NCI-H510A treated with DMSO at 0.1 percent for 48 hours (cell line): ENCODE results near the gene PTPRM.
A peak's percentile ranks its signal among the peaks of the same experiment; 100 is the strongest.
"Not testable (repeated sequence)": the region's sequence is repeated elsewhere in the genome, so short reads cannot be mapped to it uniquely, and the experiment has no call there.

Experiments
- DNase-seq: peaks from one replicate; lab custom pipeline; 2025; lab: John Stamatoyannopoulos, UW

Gene PTPRM

GRCh38 chr18:7946734-7947377 is 379.7 kb downstream of the PTPRM start:
- peak; percentile 52 for DNase-seq

GRCh38 chr18:7950380-7951136 is 383.4 kb downstream of the PTPRM start:
- DNase-seq: no peak

DNA sequence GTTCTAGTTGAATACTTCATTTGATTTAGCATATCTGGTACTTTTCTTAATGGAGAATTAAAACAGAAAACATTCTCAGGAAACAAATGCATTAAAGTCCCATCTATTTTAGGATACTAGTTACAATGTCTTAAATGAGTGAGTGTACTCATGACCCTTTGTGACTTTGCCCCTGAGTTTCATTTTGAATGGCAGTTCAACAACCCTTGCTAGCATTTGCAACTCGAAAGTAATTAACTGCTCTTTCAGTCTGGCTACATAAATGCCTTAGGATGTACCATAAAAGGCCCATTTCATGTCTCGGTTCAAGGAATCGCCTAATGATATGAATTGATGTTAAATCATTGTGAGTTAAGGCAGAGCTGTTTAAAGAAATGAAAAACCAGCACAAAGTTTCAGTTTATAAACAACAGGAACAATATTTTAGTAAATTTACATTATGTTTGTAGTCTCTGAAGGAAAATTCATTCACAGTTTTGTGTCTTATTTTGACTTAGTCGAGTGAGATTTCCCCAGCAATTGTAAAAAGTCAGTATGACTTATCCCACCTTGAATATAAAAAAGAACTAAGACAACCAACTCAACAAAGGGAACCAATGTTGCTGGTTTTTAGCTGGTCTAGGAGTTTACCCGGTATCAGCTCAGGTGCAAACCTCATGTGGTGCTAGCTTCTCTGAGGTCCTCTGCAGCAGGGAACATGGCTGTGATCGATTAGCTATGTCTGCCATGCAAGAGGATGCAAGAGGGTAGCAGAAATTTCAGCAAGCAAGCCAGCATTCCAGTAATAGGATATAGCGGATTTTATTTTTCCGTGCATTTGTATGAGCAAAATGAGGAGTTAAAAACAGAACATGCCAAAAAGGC is 386.2 kb downstream of the PTPRM start:
- DNase-seq: no peak

DNA sequence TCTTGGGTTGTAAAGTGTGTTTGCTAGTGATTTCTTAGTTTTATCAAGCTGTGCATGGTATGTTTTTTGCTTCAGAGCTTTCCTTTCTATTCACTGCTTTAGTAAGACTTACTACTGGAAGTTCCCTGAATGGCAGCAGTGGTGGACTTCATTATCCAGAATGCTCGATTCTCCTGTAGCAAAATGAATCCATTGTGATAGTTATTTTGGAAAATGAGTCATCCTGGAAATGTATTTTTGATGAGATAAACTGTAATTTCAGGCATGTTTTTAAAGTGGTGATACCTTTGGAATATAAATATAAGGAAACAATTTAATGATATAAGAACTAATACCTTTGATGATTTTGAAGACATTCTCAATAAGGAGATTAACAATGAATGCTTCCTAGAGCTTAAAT is 387.1 kb downstream of the PTPRM start:
- no peak for DNase-seq

DNA sequence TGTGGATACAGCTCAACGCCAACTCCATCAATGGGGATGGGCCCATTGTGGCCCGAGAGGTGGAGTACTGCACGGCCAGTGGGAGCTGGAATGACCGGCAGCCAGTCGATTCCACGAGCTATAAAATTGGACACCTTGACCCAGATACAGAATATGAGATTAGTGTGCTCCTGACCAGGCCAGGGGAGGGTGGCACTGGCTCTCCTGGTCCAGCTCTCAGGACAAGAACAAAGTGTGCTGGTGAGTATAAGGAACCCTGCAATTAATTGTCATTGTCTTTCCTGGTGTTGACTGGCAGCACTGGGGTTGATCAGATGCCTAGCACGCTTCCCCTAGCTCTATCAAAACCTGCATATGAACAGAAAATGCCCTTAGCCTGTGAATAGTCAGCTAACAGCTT is 388.1 kb downstream of the PTPRM start:
- DNase-seq: no peak

GRCh38 chr18:7957297-7957696 is 390.2 kb downstream of the PTPRM start:
- no peak for DNase-seq

GRCh38 chr18:7958081-7958896 is 391.2 kb downstream of the PTPRM start:
- no peak for DNase-seq

- DNase-seq: no peak
These were observed 391.7 kb downstream of the PTPRM start for GRCh38 chr18:7958897-7959146.

- DNase-seq: not testable (repeated sequence)
These were observed 399.6 kb downstream of the PTPRM start for GRCh38 chr18:7966682-7967081.

GRCh38 chr18:7974200-7974874 is 407.2 kb downstream of the PTPRM start:
- no peak for DNase-seq

DNA sequence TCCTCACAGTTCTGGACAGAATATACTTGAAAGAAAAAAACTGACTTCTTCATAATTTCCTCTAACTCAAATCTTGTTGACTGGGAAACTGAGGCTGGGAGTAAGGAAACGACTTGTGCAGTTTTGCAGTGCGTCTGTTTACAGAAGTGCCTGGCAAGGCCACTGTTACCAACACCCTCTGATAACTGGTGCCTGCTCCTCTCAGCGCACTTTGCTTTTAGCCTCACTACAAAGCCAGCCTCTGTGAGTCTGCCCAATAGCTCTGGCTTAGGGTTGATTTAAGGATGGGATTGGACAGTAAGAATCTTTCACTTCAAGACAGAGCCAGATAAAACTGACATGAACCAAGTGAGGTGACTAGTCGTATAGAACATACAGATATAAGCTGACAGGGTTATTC is 410.8 kb downstream of the PTPRM start:
- no peak for DNase-seq

- DNase-seq: no peak
These were observed 411.7 kb downstream of the PTPRM start for GRCh38 chr18:7978834-7979233.

DNA sequence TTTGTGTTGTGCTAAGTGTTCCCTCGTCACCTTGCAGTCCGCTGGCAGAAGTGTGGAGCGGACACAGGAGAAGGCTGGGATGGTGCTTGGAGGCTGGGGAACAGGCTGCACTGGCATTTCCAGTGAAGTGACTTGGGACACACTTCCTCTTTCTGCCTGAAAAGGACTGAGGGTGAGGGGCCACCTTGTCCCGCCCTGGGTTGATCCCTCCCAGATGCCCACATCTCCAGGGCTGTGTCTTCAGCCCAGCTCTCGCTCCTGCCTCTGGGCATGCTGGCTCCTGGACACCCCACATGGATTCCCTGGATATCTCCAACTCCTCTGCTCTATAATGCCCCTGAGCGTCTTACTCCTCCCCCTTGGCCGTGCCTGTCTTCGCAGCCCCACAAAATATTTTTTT is 412.6 kb downstream of the PTPRM start:
- no peak for DNase-seq

GRCh38 chr18:7980136-7980535 is 413.0 kb downstream of the PTPRM start:
- DNase-seq: no peak

GRCh38 chr18:7980656-7981055 is 413.5 kb downstream of the PTPRM start:
- DNase-seq: no peak

DNA sequence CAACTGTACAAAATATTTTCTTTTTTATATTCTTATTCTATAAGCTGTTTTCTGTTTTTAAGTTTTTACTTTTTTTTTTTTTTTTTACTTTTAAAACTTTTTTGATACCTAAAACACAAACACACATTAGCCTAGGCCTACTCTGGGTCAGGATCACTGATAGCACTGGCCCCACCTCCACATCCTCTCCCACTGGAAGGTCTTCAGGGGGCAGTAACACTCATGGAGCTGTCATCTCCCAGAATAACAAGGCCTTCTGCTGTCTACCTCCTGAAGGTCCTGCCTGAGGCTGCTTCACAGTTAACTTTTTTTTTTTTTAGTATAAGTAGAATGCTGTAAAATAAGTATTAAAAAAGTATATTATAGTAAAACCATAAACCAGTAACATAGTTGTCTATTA is 415.1 kb downstream of the PTPRM start:
- no peak for DNase-seq

DNA sequence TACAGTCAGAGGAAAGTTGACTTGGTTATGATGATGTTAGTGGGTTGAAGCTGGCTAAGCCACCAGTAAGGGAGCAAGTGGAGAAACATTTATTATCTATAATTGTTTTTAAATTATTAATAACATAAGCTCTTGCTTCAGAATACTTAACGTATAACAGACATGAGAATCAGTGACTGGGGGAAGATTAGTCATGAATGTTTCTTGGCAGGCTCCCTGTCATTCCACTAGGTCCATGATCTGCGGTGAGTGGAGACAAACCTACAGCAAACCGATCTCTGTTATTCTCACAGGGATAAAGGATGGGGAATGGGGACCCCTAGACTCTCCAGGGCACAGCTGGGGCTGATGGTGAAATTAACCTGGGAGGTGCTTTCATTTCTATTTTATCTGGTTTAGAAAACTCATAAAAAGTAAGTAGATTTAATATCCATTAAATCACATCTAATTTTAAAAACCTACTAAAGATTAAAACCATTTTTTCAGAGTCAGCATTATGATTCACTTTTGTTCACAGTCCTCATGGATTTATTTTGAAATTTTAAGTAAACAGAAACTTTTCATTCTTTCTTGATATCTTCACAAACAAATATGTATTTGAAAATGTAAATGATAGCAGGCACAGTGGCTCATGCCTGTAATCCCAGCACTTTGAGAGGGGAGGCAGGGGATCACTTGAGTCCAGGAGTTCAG is 420.3 kb downstream of the PTPRM start:
- no peak for DNase-seq

DNA sequence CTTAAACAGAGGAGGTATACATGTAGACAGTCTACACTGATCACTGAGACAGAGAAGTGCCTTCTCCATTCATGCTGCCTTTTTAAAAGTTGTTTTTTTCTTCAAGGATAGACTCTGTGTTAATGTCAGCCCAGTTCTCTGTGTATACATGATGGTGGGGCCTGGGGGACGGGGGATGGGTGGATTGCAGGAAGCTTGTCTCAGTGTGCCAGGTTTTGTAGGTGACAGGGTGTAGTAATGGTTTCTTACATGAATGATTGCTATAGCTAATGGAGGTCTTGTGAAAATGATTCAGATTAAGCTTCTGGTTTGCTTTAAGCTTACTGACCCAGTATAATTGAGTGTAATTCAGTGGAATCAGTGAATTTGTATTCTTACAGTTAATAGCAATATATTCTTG is 423.6 kb downstream of the PTPRM start:
- DNase-seq: no peak

- DNase-seq: no peak
These were observed 434.7 kb downstream of the PTPRM start for GRCh38 chr18:8001711-8002301.

- DNase-seq: no peak
These were observed 437.0 kb downstream of the PTPRM start for GRCh38 chr18:8003878-8004675.
